ENCODE measurements around the gene TMEM53.
A peak's percentile ranks its signal among the peaks of the same experiment; 100 is the strongest.

The TMEM53 gene

DNA sequence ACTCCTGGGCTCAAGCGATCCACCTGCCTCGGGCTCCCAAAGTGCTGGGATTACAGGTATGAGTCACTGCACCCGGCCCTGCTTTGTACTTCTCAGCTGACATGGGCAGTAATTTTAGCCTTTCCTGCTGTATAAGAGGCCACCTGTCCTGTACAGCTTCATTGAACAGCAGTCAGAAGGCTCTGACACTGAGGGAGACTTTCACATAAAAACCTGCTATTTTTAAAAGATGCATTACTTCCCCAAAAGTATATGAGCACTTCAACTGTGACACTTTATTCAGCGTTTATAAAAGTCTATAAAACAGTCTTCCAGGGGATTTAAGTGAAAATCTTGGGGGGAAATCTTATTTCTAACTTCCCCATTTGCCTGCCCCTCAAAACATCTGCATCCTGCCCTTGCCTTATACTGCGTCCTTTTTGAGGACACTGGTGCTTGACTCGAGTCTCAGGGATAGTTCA lies 39.1 kb upstream of the TMEM53 start:
- H3K27me3 ChIP-seq (ENCODE audit: insufficient read depth, low read depth, severe bottlenecking) = no peaks in the 10 kb centered on the region
- H3K9me3 ChIP-seq (ENCODE audit: severe bottlenecking) = no peaks in the 10 kb centered on the region
- no peak overlapping the region; the same call in 1 of the 2 replicates for H3K27ac ChIP-seq
- DNase-seq = peak; percentile 30
- no peak overlapping the region for H3K4me3 ChIP-seq (ENCODE audit: low read depth, low read length)
- TF ChIP-seq, protein P1, sequence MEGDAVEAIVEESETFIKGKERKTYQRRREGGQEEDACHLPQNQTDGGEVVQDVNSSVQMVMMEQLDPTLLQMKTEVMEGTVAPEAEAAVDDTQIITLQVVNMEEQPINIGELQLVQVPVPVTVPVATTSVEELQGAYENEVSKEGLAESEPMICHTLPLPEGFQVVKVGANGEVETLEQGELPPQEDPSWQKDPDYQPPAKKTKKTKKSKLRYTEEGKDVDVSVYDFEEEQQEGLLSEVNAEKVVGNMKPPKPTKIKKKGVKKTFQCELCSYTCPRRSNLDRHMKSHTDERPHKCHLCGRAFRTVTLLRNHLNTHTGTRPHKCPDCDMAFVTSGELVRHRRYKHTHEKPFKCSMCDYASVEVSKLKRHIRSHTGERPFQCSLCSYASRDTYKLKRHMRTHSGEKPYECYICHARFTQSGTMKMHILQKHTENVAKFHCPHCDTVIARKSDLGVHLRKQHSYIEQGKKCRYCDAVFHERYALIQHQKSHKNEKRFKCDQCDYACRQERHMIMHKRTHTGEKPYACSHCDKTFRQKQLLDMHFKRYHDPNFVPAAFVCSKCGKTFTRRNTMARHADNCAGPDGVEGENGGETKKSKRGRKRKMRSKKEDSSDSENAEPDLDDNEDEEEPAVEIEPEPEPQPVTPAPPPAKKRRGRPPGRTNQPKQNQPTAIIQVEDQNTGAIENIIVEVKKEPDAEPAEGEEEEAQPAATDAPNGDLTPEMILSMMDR (IDR thresholded peaks at IDR 0.05; ENCODE audit: low read depth, low read length) = no peak
- H3K36me3 ChIP-seq = no peaks in the 10 kb centered on the region

DNA sequence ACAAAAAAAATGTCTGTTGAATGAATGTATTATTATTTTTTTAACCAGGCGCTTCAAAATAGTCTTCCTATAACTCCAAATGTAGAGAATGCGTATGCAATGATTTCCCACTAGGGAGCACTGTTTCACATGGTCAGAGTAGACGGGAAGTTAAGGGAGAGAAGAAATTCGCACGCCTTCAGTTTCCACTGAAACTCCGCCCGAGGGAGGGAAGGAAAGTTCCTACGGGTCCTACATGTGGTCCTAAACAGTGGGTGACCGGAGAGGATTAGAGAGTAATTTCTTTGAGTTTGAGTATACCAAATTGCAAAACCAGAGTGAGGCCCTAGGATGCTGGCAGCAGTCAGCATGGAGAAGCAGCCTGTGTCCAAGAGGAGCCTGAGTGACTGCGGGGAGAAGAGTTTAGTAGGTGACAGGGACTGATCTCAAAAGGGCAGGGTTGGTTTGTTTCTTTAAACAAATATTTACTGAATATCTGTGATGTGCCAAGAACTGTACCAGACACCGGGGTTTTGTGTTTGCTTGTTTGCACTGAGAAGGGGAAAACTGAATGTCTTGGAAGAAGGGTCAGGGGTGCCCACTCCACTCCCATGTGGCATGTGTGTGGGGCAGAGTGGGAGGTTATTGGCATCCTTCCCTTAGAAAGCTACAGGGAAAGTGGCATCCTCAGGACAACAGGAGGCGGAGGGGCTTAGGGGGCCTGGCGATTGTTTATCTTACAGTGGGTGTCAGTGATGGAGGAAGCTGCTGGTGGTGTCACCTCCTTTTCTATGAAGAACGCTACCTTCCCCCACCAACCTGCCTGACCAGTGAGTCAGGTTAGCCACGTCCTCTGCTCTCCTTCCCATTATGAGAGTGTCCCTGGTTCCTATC lies 33.9 kb upstream of the TMEM53 start:
- H3K4me3 ChIP-seq (ENCODE audit: low read depth, low read length) = no peak overlapping the region
- TF ChIP-seq, protein P1 (IDR thresholded peaks at IDR 0.05; ENCODE audit: low read depth, low read length) = peak; percentile 39; the same call in 1 of the 2 replicates

DNA sequence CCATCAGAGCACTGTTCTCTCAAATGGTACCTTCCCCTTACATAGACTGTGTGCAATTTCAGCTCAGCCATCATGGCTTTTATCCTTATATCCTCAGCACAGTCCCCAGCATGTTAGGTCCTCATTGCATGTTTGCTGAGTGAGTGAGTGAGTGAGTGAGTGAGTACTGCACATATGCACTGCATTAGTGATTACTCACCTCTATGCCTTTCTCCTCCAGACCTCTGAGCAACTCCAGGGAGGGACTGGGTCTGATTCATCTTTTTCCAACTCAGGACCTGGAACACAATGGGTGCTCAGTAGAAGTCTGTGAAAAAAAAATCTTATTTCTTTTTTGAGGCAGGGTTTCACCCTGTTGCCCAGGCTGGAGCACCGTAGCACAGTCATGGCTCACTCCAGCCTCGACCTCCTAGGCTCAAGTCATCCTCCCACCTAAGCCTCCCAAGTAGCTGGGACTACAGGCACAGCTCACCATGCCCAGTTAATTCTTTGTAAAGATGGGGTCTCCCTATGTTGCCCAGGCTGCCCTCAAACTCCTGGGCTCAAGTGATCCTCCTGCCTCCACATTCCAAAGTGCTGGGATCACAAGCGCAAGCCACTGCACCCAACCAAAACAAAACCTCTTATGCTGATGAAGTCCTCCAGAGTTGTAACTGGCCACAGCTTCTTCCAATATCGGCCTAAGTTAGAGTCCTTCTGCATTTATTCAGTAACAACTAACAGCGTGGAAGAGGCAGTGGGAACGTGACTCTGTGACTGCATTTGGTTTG lies 33.0 kb upstream of the TMEM53 start:
- DNase-seq = no peak
- no peaks in the 10 kb centered on the region for H3K36me3 ChIP-seq
- TF ChIP-seq, protein P1 (IDR thresholded peaks at IDR 0.05; ENCODE audit: low read depth, low read length) = no peak
- no peak overlapping the region for H3K4me3 ChIP-seq (ENCODE audit: low read depth, low read length)
- H3K27me3 ChIP-seq (ENCODE audit: insufficient read depth, low read depth, severe bottlenecking) = no peaks in the 10 kb centered on the region
- H3K9me3 ChIP-seq (ENCODE audit: severe bottlenecking) = no peaks in the 10 kb centered on the region
- H3K27ac ChIP-seq = no peak overlapping the region

More for the DNA sequence above, 33.9 kb upstream of the TMEM53 start:
- Histone ChIP-seq H3K36me3 (no peaks in the 10 kb centered on the region), H3K27me3 (ENCODE audit: insufficient read depth, low read depth, severe bottlenecking) (no peaks in the 10 kb centered on the region), H3K9me3 (ENCODE audit: severe bottlenecking) (no peaks in the 10 kb centered on the region), H3K27ac (no peak overlapping the region)
- no peak for DNase-seq

DNA sequence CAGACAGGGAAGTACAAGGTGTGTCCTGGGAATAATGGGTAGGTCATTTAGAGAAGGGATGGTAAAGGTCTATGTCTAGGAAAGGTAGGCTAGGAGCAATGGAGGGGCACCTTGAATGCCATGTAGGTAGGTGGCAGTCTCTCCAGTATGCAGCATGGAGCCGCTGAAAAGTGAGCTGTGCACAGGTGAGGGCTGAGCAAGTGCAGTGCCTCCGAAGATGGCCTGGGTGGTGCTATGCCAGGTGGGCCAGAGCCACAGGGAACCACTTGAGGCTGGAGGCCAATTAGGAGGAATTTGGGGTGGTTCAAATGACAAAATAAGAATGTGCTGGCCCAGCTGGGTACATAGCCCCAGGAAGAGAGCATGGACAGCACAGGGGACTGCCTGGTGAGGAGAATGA lies 31.7 kb upstream of the TMEM53 start:
- H3K9me3 ChIP-seq (ENCODE audit: severe bottlenecking) = no peaks in the 10 kb centered on the region
- no peak for DNase-seq
- no peaks in the 10 kb centered on the region for H3K36me3 ChIP-seq
- H3K27ac ChIP-seq = no peak overlapping the region
- H3K27me3 ChIP-seq (ENCODE audit: insufficient read depth, low read depth, severe bottlenecking) = no peaks in the 10 kb centered on the region
- TF ChIP-seq, protein P1 (IDR thresholded peaks at IDR 0.05; ENCODE audit: low read depth, low read length) = no peak
- H3K4me3 ChIP-seq (ENCODE audit: low read depth, low read length) = no peak overlapping the region

DNA sequence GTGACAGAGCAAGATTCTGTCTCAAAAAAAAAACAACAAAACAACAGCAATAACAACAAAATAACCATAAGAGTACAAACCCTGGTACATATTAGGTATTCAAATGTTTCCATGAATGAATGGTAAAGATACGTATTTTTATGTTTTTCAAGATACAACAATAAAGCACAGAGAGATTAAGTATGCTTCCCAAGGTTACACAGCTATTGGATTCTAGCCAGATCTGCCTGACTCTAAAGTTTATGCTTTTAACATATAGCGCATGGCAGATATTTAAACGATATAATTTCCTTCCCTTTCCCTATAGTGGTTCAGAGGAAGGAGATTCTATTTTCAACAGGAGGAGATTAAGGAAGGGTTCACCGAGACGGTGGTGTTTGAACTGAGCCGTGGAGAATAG lies 31.2 kb upstream of the TMEM53 start:
- Histone ChIP-seq H3K36me3 (no peaks in the 10 kb centered on the region), H3K27me3 (ENCODE audit: insufficient read depth, low read depth, severe bottlenecking) (no peaks in the 10 kb centered on the region), H3K4me3 (ENCODE audit: low read depth, low read length) (no peak overlapping the region), H3K9me3 (ENCODE audit: severe bottlenecking) (no peaks in the 10 kb centered on the region), H3K27ac (no peak overlapping the region)
- TF ChIP-seq, protein P1 (IDR thresholded peaks at IDR 0.05; ENCODE audit: low read depth, low read length) = no peak
- no peak for DNase-seq

Data from WERI-Rb-1 (cell line).